Renal cortical epithelial cell (primary cell): Measurements from ENCODE around the gene ARSA. TPM values are rescaled to one million over a fixed set of nuclear protein-coding genes. Genes with fewer than 3 reads are reported as not detected.
"Not testable (repeated sequence)": the region's sequence is repeated elsewhere in the genome, so short reads cannot be mapped to it uniquely, and the experiment has no call there.

Experiments
- DNase-seq: peaks from one replicate; pipeline ENCODE4 v3.0.0-alpha.2; 2011; ENCODE audit warnings: low read depth
- total RNA-seq: library from RNA; depleted of rRNA; stranded (reverse); fragments of >200 nt; gene quantifications from 2 replicates; pipeline ENCODE4 v1.2.3, GENCODE V29; 2014

ARSA gene
- total RNA-seq, 1 donor from 2014 or later, result 35.9 TPM

DNA sequence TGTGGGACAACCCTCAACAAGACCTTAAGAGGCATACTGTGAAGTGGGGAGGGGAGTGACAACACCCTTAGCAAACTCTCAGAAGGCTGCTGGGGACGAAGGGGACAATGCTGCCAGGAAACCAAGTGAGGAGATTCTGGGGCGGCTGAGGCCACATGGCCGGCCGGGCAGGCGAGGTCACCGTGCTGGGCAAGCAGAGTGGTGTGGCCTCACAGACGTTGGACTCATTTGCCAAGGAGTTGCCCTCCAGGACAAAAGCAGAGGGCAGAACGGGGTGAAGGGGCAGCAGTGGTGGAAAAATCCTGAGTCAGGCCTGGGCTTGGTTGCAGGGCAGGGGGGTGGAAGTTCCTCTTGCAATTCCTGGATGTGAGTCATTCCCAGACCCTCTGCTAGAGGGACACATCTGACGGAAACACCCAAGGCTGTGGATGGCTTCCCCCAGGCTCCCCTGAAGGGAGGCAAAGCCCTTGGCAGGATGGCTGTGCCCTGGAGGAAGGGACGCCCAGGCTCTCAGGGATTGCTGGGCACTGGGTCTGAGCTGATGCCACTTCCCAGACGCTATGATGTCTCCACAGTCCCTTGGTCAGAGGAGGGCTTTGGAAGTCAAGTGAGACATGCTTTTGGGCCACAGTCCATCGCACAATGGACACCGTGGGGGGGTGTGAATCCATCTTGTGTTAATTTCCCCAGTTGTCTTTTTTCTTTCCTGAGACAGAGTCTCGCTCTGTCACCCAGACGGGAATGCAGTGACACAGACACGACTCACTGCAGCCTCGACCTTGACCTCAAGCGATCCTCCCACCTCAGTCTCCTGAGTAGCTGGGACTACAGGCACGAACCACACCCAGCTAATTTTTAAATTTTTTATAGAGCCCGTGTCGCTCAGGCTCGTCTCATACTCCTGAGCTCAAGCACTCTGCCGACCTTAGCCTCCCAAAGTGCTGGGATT lies 28.4 kb upstream of the ARSA start:
- DNase-seq, result peak; percentile 84

DNA sequence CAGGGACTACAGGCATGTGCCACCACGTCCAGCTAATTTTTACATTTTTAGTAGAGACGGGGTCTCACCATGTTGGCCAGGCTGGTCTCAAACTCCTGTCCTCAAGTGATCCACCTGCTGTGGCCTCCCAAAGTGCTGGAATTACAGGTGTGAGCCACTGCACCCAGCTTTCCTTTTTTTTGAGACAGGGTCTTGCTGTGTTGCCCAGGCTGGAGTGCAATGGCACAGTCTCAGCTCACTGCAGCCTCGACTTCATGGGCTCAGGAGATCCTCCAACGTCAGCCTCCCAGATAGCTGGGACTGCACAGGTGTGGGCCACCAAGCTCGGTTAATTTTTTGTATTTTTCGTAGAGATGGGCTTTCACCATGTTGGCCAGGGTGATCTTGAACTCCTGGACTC lies 26.7 kb upstream of the ARSA start:
- not testable (repeated sequence) for DNase-seq

DNA sequence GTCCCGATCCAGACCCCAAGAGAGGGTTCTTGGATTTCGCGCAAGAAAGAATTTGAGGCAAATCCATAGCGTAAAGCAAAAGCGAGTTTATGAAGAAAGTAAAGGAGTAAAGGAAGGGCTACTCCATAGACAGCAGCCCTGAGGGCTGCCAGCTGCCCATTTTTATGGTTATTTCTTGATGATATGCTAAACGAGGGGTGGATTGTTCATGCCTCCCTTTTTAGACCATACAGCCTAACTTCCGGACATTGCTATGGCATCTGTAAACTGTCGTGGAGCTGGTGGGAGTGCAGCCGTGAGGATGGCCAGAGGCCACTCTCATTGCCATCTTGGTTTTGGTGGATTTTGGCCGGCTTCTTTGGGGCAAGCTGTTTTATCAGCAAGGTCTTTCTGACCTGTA lies 25.3 kb upstream of the ARSA start:
- no peak for DNase-seq

DNA sequence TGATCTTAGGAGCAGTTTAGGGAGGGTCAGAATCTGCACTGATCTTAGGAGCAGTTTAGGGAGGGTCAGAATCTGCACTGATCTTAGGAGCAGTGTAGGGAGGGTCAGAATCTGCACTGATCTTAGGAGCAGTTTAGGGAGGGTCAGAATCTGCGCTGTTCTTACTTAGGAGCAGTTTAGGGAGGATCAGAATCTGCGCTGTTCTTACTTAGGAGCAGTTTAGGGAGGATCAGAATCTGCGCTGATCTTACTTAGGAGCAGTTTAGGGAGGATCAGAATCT lies 15.8 kb upstream of the ARSA start:
- DNase-seq, result not testable (repeated sequence)

GRCh38 chr22:50643021-50643820 lies 15.3 kb upstream of the ARSA start:
- not testable (repeated sequence) for DNase-seq

DNA sequence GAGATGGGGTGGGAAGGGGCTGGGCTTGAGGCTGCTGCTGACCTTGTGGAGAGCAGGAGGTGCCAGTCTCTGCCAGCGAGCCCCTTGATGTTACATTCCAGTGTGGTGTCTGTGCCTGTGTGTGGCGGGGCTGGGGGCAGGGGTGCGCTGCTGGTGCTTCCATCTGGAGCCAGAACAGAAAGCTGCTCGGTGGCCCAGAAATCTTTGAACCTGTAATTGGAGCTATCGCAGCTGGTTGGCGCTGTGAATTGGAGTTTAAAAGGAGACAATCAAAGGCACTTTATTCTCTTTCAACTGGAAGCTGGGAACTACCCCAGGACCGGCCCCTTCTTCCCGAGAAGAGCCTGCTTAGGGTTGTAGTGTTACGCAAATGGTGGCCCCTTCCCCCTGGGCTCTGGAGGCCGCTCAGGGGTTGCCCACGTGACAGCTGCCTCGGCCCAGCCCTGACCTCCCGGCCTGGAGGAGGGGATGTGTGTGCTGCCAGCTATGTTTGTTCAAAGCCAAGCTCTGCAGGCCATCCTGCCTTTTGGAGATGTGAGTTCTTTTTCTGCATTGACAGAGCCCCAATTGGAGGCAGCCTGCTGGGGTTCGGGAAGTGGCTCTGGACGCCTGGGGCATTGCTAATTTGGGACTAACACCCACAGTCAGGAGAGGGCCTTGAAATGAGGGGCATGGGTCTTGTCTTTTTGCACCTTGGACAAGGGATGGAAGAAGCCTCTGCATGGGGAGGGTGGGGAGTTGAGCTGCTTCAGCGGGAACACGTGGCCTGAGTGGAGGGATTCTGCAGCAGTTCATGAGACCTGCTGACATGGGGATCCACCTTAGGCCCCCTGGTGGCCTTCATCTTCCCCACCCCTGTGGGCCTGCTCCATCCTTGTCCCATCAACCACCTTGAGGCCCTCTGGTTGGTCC lies 14.0 kb upstream of the ARSA start:
- peak; percentile 42 for DNase-seq

- DNase-seq, result no peak
Observed at GRCh38 chr22:50640857-50641647, 13.1 kb upstream of the ARSA start.

GRCh38 chr22:50640296-50640695 lies 12.3 kb upstream of the ARSA start:
- DNase-seq, result not testable (repeated sequence)

GRCh38 chr22:50635591-50635990 lies 7.6 kb upstream of the ARSA start:
- no peak for DNase-seq

DNA sequence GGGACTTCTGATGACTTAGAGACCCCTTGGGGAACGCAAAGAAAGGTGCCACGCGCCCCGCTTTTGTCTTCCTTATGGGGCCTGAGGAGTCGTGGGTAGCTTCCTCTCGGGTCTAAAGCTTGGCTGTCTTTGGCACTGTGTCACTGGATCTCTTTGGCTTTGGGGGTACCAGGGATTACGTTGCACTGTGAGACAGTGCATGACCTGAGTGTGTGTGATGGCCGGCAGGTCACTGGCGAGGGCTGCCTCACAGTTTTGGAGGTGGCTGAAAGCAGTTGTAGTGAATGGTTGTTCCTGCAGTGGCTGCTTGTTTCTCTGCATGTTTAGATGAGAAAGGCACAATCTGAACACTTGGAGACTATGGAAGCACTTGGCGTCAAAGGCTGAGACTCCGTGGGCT lies 5.8 kb upstream of the ARSA start:
- no peak for DNase-seq

DNA sequence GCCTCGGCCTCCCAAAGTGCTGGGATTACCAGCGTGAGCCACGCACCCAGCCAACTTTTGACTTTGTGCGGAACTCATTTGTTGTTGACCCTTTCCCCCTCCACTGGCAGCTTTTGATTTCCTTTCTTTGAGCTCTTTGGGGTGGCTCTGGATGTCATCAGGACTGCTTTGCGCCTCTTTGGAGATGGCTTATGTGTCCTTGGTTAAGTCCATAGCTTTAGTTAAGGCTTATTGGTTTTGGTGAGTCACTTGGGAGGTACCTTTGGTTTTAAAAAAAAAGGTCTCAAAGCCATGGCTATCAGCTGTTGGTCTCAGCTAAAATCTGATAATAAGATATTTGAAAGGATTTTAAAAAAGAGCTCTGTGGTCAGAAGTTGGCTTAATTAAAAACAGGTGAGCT lies 5.1 kb upstream of the ARSA start:
- no peak for DNase-seq

DNA sequence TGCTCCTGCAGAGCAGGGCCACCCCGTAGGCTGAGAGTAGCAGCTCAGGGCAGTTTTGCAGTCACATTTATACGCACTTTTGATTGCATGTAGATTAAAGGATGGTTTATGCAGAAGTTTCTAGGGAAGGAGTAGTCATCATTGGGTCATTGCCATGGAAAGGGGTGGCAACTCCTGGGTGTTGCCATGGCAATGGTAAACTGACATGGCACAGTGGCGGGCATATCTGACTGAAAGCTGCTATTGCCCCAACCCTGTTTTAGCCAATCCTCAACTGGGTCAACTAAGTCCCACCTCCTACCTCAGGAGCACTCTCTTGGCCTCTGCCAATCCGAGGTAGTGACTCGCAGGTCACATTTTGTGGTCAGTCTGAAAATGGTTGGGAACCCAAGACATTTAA lies 2.4 kb upstream of the ARSA start:
- no peak for DNase-seq

GRCh38 chr22:50628543-50629134 lies 687 bp upstream of the ARSA start:
- no peak for DNase-seq

GRCh38 chr22:50626850-50627641 lies 906 bp downstream of the ARSA start:
- DNase-seq, result no peak

GRCh38 chr22:50626314-50626849 lies 1.6 kb downstream of the ARSA start:
- DNase-seq, result no peak

GRCh38 chr22:50625568-50626313 lies 2.2 kb downstream of the ARSA start:
- DNase-seq, result no peak

- DNase-seq, result no peak
Observed at GRCh38 chr22:50625131-50625567, 2.8 kb downstream of the ARSA start.

- no peak for DNase-seq
Observed at GRCh38 chr22:50624347-50625130, 3.4 kb downstream of the ARSA start.
